Stomach (tissue), 4 donors: Measurements from ENCODE around the gene TANGO6.
"Not testable (repeated sequence)": the region's sequence is repeated elsewhere in the genome, so short reads cannot be mapped to it uniquely, and the experiment has no call there.

Experiments used
- POLR2A ChIP-seq, 4 donors: fragments of 450-650 bp; IDR thresholded peaks; one replicate each; pipeline ENCODE4 v1.6.1; 2016; ENCODE audit warnings: antibody characterized with exemption in 4 of 4, control low read depth in 2 of 4, mild to moderate bottlenecking in 1 of 4, moderate library complexity in 1 of 4
- TF ChIP-seq, protein P1 (sequence below), 7 experiments: fragments of 450-650 bp in 4 of 7; fragments of 200-600 bp in 3 of 7; sonication (generic) in 3 of 7; IDR thresholded peaks; one replicate each; pipeline ENCODE4 v1.5.1; 2016 to 2019; ENCODE audit warnings: antibody characterized with exemption in 7 of 7, control low read depth in 2 of 7, mild to moderate bottlenecking in 1 of 7

DNA sequence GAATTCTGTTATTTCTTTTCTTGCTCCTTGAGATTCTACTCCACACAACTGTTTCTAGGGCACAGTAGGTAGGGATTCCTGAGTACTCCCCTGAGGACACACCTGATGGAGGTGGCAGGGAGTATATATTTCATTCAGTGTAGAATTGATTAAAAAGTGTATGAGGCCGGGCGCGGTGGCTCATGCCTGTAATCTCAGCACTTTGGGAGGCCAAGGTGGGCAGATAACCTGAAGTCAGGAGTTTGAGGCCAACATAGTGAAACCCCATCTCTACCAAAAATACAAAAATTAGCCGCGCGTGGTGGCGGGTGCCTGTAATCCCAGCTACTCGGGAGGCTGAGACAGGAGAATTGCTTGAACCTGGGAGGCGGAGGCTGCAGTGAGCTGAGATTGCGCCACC lies 283.5 kb downstream of the TANGO6 start:
- TF ChIP-seq, protein P1, sequence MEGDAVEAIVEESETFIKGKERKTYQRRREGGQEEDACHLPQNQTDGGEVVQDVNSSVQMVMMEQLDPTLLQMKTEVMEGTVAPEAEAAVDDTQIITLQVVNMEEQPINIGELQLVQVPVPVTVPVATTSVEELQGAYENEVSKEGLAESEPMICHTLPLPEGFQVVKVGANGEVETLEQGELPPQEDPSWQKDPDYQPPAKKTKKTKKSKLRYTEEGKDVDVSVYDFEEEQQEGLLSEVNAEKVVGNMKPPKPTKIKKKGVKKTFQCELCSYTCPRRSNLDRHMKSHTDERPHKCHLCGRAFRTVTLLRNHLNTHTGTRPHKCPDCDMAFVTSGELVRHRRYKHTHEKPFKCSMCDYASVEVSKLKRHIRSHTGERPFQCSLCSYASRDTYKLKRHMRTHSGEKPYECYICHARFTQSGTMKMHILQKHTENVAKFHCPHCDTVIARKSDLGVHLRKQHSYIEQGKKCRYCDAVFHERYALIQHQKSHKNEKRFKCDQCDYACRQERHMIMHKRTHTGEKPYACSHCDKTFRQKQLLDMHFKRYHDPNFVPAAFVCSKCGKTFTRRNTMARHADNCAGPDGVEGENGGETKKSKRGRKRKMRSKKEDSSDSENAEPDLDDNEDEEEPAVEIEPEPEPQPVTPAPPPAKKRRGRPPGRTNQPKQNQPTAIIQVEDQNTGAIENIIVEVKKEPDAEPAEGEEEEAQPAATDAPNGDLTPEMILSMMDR (IDR thresholded peaks at IDR 0.05), result not testable (repeated sequence)
- not testable (repeated sequence) for TF ChIP-seq POLR2A (IDR thresholded peaks at IDR 0.05)
